Osteocyte (in vitro differentiated cells): ENCODE data around the gene AIP. TPM values are rescaled to one million over a fixed set of nuclear protein-coding genes. Genes with fewer than 3 reads are reported as not detected.

Source experiments
- DNase-seq: peaks from one replicate; pipeline ENCODE4 v3.0.0; 2021; ENCODE audit warnings: mixed read lengths; ENCODE audit not compliant: unreplicated experiment; ENCODE audit errors: extremely low spot score
- H3K27ac Mint-ChIP-seq: one replicate; pipeline ENCODE4 v1.8.0; 2021; ENCODE audit warnings: mild to moderate bottlenecking, mixed read lengths; ENCODE audit not compliant: unreplicated experiment
- H3K27me3 Mint-ChIP-seq: one replicate; pipeline ENCODE4 v1.8.0; 2021; ENCODE audit warnings: mixed read lengths; ENCODE audit not compliant: unreplicated experiment
- H3K36me3 Mint-ChIP-seq: one replicate; pipeline ENCODE4 v1.8.0; 2021; ENCODE audit warnings: mixed read lengths; ENCODE audit not compliant: unreplicated experiment
- H3K4me1 Mint-ChIP-seq: one replicate; pipeline ENCODE4 v1.8.0; 2021; ENCODE audit warnings: mixed read lengths; ENCODE audit not compliant: unreplicated experiment
- H3K4me3 Mint-ChIP-seq: one replicate; pipeline ENCODE4 v1.8.0; 2021; ENCODE audit warnings: mild to moderate bottlenecking, moderate library complexity, mixed read lengths; ENCODE audit not compliant: unreplicated experiment
- H3K9me3 Mint-ChIP-seq: one replicate; pipeline ENCODE4 v1.8.0; 2021; ENCODE audit warnings: mixed read lengths; ENCODE audit not compliant: unreplicated experiment
- total RNA-seq: library from RNA; stranded (reverse); gene quantifications from 2 replicates; pipeline ENCODE4 v1.2.1, GENCODE V29; 2021
- TF ChIP-seq, protein P1 (sequence below): fragments of 200-600 bp; sonication (generic); IDR thresholded peaks from 2 replicates; pipeline ENCODE4 v1.5.0; 2021; ENCODE audit warnings: antibody characterized with exemption, mild to moderate bottlenecking, moderate library complexity

Gene AIP
- total RNA-seq, 1 donor from 2014 or later, result 76.5 TPM

- no peak overlapping the region for H3K4me3 Mint-ChIP-seq
- no peaks in the 10 kb centered on the region for H3K9me3 Mint-ChIP-seq
- no peak overlapping the region for H3K27ac Mint-ChIP-seq
- peaks cover 28% of the 10 kb centered on the region for H3K4me1 Mint-ChIP-seq
- peaks cover 12% of the 10 kb centered on the region for H3K36me3 Mint-ChIP-seq
- TF ChIP-seq, protein P1, sequence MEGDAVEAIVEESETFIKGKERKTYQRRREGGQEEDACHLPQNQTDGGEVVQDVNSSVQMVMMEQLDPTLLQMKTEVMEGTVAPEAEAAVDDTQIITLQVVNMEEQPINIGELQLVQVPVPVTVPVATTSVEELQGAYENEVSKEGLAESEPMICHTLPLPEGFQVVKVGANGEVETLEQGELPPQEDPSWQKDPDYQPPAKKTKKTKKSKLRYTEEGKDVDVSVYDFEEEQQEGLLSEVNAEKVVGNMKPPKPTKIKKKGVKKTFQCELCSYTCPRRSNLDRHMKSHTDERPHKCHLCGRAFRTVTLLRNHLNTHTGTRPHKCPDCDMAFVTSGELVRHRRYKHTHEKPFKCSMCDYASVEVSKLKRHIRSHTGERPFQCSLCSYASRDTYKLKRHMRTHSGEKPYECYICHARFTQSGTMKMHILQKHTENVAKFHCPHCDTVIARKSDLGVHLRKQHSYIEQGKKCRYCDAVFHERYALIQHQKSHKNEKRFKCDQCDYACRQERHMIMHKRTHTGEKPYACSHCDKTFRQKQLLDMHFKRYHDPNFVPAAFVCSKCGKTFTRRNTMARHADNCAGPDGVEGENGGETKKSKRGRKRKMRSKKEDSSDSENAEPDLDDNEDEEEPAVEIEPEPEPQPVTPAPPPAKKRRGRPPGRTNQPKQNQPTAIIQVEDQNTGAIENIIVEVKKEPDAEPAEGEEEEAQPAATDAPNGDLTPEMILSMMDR, result no peak
- no peak for DNase-seq
- no peaks in the 10 kb centered on the region for H3K27me3 Mint-ChIP-seq
These were observed 44.5 kb upstream of the AIP start for GRCh38 chr11:67438158-67438902.

DNA sequence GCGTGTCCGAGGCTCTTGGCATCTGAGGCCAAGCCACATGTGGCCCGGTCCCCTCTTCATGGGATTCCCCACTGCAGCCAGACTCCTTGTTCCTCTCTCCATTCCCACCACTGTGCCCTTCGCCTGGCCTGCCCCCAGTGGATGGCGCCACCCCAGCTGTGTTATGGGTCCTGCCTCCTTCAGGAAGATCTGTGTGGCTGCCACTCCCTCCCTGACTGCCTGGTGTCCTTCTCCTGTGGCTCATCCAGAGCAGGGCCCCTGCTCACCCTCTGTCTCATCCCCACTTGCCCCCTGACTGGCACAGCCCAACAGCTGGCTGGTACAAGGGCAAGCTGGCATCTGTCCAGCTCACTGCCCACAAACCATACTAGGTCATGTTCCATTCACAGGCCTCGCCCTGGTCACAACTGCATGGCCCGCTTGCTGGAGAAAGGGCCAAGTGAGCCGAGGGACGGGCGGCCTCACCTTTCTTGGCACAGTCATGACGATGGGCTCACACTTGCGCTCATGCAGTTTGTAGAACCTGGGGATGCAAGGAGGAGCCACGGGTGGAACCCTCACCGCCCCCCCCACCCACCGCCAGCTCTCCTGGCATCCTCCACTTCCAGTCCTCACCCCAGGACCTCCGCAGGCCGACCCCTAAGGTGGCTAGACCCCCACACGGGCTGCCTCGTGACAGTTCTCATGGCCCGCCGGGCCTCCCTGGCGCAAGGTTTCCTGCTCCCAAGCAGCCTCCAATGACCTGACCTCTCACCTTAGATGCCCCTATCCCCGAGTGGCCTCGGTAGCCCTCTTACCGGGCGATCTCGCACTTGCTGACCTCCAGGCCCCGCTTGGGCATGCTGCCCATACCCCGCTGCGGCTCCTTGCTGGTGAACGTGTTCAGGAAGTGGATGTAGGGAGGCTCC is 43.3 kb upstream of the AIP start:
- peak overlapping the region; percentile 35 for H3K27ac Mint-ChIP-seq

GRCh38 chr11:67440229-67441097 is 42.4 kb upstream of the AIP start:
- TF ChIP-seq, protein P1, result no peak
- Mint-ChIP-seq H3K27ac (no peak overlapping the region), H3K27me3 (no peaks in the 10 kb centered on the region), H3K4me3 (no peak overlapping the region), H3K9me3 (no peaks in the 10 kb centered on the region), H3K4me1 (peaks cover 33% of the 10 kb centered on the region), H3K36me3 (peaks cover 12% of the 10 kb centered on the region)
- DNase-seq, result no peak

More for the DNA sequence above, 43.3 kb upstream of the AIP start:
- H3K36me3 Mint-ChIP-seq, result peaks cover 12% of the 10 kb centered on the region
- TF ChIP-seq, protein P1, result peak; percentile 26
- no peaks in the 10 kb centered on the region for H3K9me3 Mint-ChIP-seq
- peaks cover 32% of the 10 kb centered on the region for H3K4me1 Mint-ChIP-seq
- no peaks in the 10 kb centered on the region for H3K27me3 Mint-ChIP-seq
- no peak for DNase-seq
- H3K4me3 Mint-ChIP-seq, result no peak overlapping the region

DNA sequence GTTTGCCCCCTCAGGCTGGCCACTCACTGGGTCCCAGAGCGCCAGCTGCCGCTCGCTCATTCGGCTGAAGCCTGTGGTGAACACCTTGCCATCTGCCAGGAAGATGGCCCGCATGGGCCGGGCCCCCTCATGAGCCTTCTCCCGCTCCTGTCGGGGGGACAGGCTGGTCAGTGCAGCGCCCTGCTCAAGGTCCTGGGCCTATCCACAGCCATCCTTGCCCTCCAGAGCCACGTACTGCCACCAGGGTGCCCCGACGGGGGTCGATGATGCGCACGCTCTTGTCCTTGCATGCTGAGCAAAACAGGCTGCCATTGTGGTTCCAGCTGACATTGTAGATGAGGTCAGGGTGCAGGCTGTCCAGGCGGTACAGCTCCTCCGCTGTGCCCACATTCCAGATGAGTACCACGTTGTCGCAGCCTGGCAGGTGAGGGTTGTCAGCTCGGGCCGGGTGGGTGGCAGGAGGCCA is 41.7 kb upstream of the AIP start:
- Mint-ChIP-seq H3K36me3 (peaks cover 12% of the 10 kb centered on the region), H3K27me3 (no peaks in the 10 kb centered on the region), H3K4me3 (no peak overlapping the region), H3K4me1 (peaks cover 33% of the 10 kb centered on the region), H3K27ac (no peak overlapping the region), H3K9me3 (no peaks in the 10 kb centered on the region)
- TF ChIP-seq, protein P1, result no peak
- no peak for DNase-seq
